ENCODE results near the gene RTTN.

RTTN gene

DNA sequence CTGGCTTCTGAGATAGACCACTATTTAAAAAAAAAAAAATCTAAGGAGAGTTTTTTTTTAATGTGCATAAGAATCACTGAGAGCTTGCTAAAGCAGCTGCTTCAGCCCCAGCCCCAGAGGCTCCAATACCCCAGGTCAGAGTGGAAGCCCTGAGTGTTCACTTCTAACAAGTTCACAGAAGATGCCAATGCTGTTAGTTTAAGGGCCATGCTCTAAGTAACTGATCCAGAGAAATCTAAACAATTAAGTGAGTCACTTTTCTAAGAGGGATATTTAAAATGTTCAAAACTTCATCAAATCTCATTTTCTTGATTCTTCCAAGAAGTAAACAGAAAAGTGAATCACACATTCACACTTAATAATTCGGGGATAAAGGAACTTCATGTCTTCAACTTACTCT, 131.4 kb downstream of the RTTN start:
- DNase-seq: no peak

DNA sequence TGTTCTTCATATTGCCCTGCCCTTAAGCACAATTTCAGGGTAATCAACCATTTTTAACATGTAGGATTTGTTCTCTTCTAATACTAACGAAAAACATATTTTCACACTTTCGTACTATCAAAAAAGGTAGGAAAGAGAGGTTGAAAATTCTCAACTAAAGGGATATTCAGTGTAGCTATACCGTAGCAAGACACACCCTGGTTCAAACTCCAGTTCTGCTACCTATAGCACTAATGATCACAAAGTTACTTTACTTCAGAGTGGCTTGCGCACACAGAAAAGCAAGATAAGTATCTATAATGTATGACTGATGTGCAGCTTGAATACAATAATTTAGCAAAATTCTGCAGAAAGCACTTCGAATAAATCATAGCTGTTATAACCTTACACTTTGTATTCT, 132.1 kb downstream of the RTTN start:
- DNase-seq: no peak

DNA sequence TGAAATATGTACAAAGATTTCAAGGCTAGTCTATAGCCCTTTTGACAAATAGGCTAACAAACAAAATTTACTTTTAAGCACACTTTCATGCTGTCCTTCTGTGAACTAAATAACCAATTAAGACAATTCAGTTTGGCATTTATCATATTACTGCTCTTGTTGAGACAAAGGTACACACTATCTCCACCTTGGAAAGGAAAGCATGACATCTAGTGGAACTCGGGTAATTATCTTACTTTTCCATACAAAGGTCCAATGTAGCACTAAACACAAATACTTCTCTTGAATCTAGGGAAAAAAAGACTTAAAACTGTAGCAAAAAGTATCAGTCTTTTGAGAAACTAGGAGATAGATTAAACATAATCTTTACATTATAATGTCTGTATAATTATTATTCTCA, 132.8 kb downstream of the RTTN start:
- no peak for DNase-seq

GRCh38 chr18:70069965-70070364, 135.5 kb downstream of the RTTN start:
- DNase-seq: no peak

- no peak for DNase-seq
Observed at GRCh38 chr18:70069382-70069781, 136.1 kb downstream of the RTTN start.

DNA sequence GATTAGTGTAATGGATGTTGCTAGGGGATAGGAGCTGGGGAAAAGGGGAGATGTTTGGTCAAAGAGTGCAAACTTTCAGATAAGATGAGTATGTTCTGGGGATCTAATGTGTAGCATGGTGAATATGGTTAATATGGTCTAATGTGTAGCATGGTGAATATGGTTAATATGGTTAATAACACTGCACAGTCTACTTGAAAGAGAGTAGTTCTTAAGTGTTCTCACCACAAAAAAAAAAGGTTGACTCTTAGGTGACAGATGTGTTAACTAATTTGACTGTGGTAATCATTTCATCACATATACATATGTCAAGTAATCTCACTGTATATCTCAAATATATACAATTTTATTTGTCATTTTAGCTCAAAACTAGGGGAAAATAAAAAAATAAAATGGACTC, 136.5 kb downstream of the RTTN start:
- DNase-seq: no peak

GRCh38 chr18:70059684-70060083, 145.8 kb downstream of the RTTN start:
- DNase-seq: no peak

DNA sequence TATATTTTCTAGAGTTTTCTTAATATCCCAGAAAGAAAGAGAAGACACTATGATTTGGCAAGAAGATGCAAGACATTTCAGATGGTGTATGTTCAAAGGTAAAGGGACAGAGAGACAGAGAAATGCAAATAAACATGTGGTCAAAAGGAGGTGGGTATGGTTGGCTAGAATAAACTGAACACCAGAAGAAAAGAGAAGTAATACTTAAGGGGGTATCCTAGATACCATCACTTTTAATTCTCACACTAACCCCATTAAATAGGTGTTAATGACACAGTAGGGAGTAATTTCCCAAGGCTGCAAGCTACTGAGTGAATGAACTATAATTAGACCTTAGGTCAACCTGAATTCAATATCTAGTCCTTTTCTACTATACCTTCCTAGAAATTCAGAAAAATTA, 146.6 kb downstream of the RTTN start:
- DNase-seq: no peak

DNA sequence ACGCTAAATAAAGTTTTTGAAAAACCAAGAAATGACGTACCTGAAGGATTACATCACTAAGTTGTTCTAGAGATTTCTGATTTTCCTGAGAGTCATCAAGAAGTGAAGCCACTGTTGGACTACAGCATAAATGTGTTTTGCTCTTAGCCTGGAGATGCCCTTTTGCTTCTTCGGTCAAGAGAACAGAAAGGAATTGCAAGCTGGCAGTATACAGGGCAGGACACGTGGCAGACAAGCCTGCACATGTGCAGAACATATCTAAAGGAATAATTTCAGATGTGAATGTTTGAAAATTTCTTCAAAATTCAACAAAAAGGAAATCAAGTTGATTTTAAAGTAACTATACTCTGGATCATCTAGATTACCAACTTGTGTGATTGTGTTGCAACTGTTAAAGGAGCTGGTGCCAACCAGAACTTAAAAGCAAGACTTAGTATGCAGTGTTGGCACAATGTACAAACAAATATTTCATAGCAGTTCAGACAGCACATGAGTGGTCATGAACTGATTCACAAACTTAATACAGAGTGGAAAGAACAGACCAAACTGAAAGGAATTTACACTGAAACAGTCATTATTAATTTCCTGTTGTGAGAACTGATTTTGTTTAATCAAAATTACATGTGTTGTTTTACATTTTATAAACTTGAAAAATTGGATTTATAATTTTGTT, 157.4 kb downstream of the RTTN start:
- no peak for DNase-seq

GRCh38 chr18:70046796-70047195, 158.7 kb downstream of the RTTN start:
- DNase-seq: no peak

GRCh38 chr18:70046207-70046606, 159.3 kb downstream of the RTTN start:
- no peak for DNase-seq

DNA sequence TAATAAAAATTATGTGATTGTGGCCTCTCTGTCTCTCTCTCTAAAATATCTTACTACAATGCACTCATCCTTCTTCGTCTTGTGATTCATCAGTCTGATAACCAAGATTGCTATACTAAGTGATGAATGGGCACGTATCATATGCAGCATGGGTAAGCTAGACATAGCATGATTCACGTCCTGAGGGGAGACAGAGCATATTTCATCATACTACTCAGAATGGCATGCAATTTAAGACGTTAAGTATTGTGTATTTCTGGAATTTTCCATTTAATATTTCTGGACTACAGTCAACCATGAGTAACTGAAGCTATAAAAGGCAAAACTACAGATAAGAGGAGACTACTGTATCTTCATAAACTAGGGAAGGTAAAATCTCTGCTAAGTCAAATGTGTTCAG, 160.9 kb downstream of the RTTN start:
- no peak for DNase-seq

DNA sequence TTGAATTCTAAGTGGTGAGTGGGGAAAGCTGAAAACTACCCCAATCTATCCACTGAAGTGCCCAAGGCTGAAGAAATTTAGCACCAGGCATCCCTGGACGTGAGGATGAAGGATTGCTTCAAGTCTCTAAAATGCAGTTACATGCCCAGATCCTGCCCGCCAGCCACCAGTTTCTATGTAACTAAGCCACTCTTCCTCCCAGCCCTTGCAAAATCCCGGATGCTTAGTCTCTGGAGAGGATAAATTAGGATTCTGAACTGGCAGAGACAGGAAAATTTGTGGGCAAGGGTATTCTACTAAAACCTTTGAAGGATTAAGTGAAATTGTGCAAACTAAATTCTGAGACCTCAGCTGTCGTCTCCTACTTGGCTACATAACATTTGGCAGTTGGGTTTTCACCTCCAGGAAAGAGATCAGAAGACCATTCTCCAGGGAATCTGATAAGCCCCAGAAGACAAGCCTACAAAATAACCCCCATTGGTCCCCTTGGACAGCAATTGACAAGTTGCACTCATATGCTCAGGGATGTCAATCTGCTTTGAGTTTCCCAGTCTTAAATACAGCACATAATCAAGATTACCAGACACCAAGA, 163.9 kb downstream of the RTTN start:
- DNase-seq: no peak

GRCh38 chr18:70039186-70039585, 166.3 kb downstream of the RTTN start:
- DNase-seq: no peak

GRCh38 chr18:70037431-70038061, 167.9 kb downstream of the RTTN start:
- DNase-seq: no peak

GRCh38 chr18:70036771-70037347, 168.6 kb downstream of the RTTN start:
- no peak for DNase-seq

DNA sequence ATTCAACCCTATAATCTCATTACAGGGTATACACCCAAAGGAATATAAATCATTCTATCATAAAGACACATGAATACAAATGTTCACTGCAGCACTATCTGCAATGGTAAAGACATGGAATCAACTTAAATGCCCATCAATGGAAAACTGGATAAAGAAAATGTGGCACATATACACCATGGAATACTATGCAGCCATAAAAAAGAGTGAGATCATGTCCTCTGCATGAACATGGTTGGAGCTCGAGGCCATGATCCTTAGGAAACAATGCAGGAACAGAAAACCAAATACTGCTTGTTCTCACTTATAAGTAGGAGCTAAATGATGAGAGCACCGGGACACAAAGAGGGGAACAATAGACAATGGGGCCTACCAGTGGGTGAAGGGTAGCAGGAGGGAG, 169.3 kb downstream of the RTTN start:
- DNase-seq: no peak

- DNase-seq: no peak
Observed at GRCh38 chr18:70031221-70031620, 174.3 kb downstream of the RTTN start.

DNA sequence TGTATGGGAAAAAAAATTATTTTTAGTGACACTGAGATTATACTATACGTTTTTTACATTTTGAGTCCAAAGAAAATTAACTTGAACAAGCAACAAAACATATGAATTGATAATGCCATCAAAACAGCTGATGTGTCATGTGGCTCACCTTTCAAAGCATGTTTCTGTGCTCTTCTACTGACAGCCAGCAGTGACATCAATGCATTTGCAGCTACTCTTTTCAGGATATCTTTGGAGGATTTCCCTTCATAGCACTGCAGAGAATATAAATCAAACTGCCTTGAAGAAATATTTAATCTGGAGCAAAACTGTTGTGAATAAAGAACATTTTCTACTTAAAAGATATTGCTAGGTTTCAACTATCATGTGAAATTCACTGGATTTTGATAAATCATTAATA, 174.8 kb downstream of the RTTN start:
- no peak for DNase-seq

DNA sequence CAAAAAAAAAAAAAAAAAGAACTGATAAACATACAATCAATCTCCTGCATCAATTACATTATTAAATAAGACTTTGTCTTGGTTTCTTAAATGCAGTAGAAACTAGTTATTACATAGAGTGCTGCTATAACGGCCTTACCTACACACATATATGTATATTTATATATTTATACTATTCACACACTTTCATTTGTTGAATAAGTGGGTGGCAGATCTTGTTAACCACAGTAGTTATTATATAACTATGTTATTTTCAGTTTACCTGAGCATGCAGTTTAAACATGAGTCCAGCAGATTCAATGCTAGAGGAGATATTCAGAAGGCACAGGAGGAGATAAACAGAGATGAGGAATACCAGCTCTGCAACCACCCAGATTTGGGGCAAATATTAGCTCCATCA, 176.3 kb downstream of the RTTN start:
- DNase-seq: no peak

- no peak for DNase-seq
Observed at GRCh38 chr18:70028734-70029133, 176.8 kb downstream of the RTTN start.

- no peak for DNase-seq
Observed at GRCh38 chr18:70028084-70028483, 177.4 kb downstream of the RTTN start.

DNA sequence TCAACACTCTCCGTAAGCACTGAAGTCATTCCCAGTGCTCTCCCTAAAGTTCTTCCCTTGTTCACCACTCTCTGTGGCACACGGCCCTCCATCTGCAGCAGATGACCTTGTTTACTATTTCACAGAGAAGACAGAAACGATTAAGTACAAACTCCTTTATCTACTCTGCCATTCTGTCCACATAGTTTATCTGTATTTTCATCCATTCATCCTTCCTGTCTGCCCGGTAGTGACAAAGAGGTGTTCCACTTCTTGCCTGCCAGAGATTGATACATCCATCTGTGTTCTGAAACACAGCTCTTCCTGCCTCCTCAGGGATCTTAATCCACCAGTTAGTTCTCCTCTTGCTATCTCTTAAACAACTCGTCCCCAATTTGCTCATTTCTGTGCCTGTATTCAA, 179.9 kb downstream of the RTTN start:
- no peak for DNase-seq

- DNase-seq: no peak
Observed at GRCh38 chr18:70024829-70025228, 180.7 kb downstream of the RTTN start.

Data from activated effector memory CD4-positive, alpha-beta T cell treated with anti-CD3 and anti-CD28 coated beads, Interleukin-2, amount 50 U/mL, for 16 hours (primary cell).